GM12872 (cell line): ENCODE measurements around the gene CASP4.
A peak's percentile ranks its signal among the peaks of the same experiment; 100 is the strongest.

Experiments
- TF ChIP-seq, protein P1 (sequence below): IDR thresholded peaks from 3 replicates; pipeline ENCODE4 v1.5.1; 2011; ENCODE audit warnings: low read depth, mild to moderate bottlenecking, low read length, moderate library complexity; ENCODE audit not compliant: insufficient read depth

Gene CASP4

DNA sequence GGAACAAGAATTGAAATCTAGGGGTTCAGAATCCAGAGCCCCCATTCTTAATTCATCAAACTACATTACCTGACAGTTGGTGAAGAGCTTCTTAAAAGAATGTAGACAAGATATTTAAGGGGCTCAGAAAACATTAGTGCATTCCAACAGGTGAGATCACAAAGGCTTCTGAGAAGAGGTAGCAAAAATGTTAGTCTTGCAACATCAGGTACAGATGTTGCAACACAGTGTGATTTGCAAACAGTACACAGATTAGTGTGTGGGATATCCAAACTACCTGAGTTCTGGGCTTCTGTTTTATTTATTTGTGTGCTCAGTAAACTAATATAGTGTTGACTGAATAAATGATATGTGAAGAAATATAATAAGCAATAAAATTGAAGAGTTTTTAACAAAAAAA is 11.8 kb downstream of the CASP4 start:
- TF ChIP-seq, protein P1, sequence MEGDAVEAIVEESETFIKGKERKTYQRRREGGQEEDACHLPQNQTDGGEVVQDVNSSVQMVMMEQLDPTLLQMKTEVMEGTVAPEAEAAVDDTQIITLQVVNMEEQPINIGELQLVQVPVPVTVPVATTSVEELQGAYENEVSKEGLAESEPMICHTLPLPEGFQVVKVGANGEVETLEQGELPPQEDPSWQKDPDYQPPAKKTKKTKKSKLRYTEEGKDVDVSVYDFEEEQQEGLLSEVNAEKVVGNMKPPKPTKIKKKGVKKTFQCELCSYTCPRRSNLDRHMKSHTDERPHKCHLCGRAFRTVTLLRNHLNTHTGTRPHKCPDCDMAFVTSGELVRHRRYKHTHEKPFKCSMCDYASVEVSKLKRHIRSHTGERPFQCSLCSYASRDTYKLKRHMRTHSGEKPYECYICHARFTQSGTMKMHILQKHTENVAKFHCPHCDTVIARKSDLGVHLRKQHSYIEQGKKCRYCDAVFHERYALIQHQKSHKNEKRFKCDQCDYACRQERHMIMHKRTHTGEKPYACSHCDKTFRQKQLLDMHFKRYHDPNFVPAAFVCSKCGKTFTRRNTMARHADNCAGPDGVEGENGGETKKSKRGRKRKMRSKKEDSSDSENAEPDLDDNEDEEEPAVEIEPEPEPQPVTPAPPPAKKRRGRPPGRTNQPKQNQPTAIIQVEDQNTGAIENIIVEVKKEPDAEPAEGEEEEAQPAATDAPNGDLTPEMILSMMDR, result no peak

DNA sequence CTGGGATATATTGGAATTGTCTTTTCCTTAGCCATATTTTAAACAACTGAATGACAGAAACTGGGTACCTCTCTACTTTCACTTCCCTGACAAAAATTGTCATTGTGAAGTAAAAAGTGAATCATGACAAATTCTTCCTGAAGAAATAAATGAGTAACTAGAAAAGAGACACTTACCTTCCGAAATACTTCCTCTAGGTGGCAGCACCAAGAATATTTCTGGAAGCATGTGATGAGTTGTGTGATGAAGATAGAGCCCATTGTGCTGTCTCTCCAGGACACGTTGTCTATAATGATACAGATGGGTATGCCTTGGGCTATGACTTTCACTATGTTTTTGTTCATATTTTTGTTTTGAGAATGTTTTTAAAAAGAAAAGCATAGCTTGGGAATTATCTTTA is 21.5 kb downstream of the CASP4 start:
- TF ChIP-seq, protein P1, result peak; percentile 52

DNA sequence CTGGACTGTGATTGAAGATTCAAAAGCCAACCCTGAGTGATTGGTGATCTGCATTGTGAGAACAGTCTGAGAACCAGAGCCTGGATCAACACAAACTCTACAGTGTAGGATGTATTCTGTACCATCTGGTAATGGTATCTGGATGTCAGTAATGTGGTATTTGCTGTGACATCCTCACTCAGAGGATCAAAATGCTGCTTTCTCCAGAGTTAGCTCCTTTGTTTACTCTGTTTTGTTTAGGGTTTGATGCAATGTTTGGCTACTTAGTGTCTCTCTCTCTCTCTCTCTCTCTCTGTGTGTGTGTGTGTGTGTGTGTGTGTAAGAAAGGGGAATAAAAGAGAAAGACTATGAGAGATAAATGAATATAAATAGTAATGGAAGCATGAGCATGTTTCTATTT is 24.3 kb downstream of the CASP4 start:
- TF ChIP-seq, protein P1, result no peak

DNA sequence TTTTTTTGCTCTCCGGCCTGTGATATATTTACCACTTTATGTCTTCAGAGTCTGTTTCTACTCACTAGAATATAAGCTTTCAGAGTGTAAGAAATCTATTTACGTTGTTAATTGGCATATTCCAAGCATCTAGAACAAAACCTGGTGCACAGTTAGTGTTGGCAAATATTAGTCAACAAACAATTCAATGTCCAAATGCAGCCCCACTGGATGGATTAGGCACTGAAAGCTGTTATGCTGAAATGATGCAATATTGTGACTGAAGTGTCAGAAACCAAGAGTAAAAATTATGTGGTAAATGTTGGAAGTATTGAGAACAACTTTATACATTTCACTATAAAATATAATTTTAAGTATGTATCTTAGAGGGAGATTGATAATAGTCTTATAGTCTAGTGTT is 24.8 kb downstream of the CASP4 start:
- TF ChIP-seq, protein P1, result no peak

DNA sequence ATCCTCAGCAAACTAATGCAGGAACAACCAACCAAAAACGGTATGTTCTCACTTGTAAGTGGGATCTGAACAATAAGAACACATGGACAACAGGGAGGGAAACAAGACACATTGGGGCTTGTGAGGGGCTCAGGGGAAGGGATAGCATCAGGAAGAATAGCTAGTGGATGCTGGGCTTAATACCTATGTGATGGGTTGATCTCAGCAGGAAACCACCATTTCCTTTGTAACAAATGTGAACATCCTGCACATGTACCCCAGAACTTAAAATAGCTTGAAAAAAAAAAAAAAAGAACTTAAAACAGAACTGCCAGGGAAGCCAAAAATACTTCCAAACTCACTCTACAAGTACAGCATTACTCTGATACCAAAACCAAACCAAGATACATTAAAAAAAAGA is 33.8 kb downstream of the CASP4 start:
- TF ChIP-seq, protein P1, result no peak

DNA sequence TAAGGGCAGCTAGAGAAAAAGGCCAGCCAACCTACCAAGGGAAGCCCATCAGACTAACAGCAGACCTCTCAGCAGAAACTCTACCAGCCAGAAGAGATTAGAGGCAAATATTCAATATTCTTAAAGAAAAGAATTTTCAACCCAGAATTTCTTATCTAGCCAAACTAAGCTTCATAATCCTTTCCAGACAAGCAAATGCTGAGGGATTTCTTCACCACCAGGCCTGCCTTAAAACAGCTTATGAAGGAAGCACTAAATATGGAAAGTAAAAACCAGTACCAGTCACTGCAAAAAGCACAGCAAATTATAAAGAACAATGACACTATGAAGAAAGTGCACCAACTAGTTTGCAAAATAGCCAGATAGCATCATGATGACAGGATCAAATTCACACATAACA is 39.6 kb downstream of the CASP4 start:
- TF ChIP-seq, protein P1, result no peak

DNA sequence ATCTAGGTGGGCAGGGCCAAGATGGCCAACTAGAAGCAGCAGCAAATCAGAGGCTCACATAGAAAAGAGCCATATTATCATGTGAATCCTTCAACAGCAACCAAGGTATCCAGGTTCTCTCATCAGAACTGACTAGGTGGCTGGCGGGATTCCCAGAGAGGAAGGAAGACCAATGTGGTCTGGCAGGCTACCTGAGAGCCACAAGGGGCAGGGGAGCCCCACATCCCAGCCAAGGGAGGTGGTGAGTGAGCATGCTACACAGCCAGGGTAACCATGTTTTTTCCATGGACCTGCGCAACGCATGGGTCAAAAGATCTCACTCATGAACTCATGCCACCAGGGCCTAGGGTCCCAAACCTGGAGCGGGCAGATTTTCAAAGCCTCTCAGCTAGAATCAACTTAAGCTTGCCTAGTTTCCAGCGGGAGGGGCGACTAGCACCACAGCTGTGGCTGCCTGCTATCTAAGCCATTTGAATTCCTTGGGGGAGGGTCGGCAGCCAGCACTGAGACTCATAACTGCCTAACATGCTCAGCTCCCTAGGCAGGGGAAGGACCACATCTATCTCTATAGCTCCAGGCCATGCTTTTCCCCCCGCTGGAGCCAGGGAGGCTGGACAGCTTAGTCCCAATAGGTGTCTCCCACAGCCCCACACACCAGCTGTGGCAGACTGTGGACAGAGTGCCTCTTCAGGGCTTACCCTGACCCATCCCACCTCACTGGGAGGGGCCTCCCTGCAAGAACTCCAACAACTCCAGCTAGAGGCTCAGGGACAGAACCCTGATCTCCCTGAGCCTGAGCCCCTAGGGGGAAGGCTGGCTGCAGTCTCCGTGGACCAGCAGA is 41.4 kb downstream of the CASP4 start:
- TF ChIP-seq, protein P1, result no peak
